H1 (cell line): ENCODE data around the gene EID1. TPM values are rescaled to one million over a fixed set of nuclear protein-coding genes. Genes with fewer than 3 reads are reported as not detected.

Experiments
- CTCF ChIA-PET: fragments of 300-600 bp; sonication (Branson Sonifier 250); formaldehyde crosslinking; loops from one replicate; lab custom pipeline; 2021; ENCODE audit not compliant: partially characterized antibody; lab: Charles Lee
- POLR2A ChIA-PET: fragments of 300-600 bp; sonication (Branson Sonifier 250); formaldehyde crosslinking; loops from one replicate; lab custom pipeline; 2021; ENCODE audit warnings: inconsistent platforms; ENCODE audit not compliant: partially characterized antibody; lab: Charles Lee
- DNase-seq, 2 experiments: peaks; one replicate each; pipeline versions ENCODE4 v3.0.0 to v3.0.0-alpha.2; 2010 to 2022; ENCODE audit warnings: low spot score in 2 of 2, low read depth in 1 of 2, mixed read lengths in 1 of 2
- FAIRE-seq: peaks from 2 replicates; lab custom pipeline; 2011; peaks lifted over from hg19 to GRCh38; lab: Jason Lieb, UNC
- H2AFZ ChIP-seq: 2 replicates; pipeline ENCODE4 v1.8.1; 2012; ENCODE audit warnings: low read length, inconsistent platforms
- H2AK5ac ChIP-seq: 2 replicates; pipeline ENCODE4 v1.6.1; 2013; ENCODE audit warnings: low read depth, low read length
- H2BK120ac ChIP-seq: replicated peaks from 2 replicates; pipeline ENCODE3; 2013; ENCODE audit warnings: low read depth, low read length, inconsistent platforms
- H2BK12ac ChIP-seq: 2 replicates; pipeline ENCODE4 v1.6.1; 2013; ENCODE audit warnings: low read depth, low read length
- H2BK15ac ChIP-seq: 2 replicates; pipeline ENCODE4 v1.6.1; 2013; ENCODE audit warnings: low read length
- H2BK20ac ChIP-seq: 2 replicates; pipeline ENCODE4 v1.6.1; 2013; ENCODE audit warnings: low read length
- H2BK5ac ChIP-seq: 2 replicates; pipeline ENCODE4 v1.6.1; 2013; ENCODE audit warnings: low read depth, low read length
- H3K14ac ChIP-seq: 2 replicates; pipeline ENCODE4 v1.6.1; 2013; ENCODE audit warnings: inconsistent platforms; ENCODE audit not compliant: insufficient read length
- H3K18ac ChIP-seq: 2 replicates; pipeline ENCODE4 v1.6.1; 2013; ENCODE audit warnings: low read length; ENCODE audit errors: extremely low read depth
- H3K23ac ChIP-seq: 2 replicates; pipeline ENCODE4 v1.6.1; 2013; ENCODE audit warnings: inconsistent platforms; ENCODE audit not compliant: insufficient read length
- H3K23me2 ChIP-seq: 2 replicates; pipeline ENCODE4 v1.6.1; 2013; ENCODE audit warnings: low read depth, low read length
- H3K27ac ChIP-seq: 2 replicates; pipeline ENCODE4 v1.6.1; 2011; ENCODE audit warnings: low read depth, low read length, inconsistent platforms
- H3K27me3 ChIP-seq, 4 experiments: replicated peaks in 1 of 4; 1 replicate in 1 of 4; 2 replicates in 3 of 4; pipeline versions ENCODE4 v1.6.1 to v1.8.1; 2011 to 2013; ENCODE audit warnings: low read length in 3 of 4, mild to moderate bottlenecking in 3 of 4, inconsistent platforms in 2 of 4, mixed read lengths in 2 of 4, moderate library complexity in 1 of 4; ENCODE audit not compliant: control insufficient read depth in 3 of 4, insufficient read depth in 3 of 4; ENCODE audit errors: extremely low read depth in 1 of 4
- H3K36me3 ChIP-seq, 4 experiments: 2 replicates each; pipeline versions ENCODE4 v1.6.1 to v1.8.1; 2011 to 2013; ENCODE audit warnings: mild to moderate bottlenecking in 4 of 4, low read length in 3 of 4, moderate library complexity in 2 of 4, control low read depth in 1 of 4, inconsistent platforms in 1 of 4; ENCODE audit not compliant: insufficient read depth in 4 of 4, control insufficient read depth in 2 of 4
- H3K4ac ChIP-seq: replicated peaks from 2 replicates; pipeline ENCODE3; 2013; ENCODE audit warnings: low read length, low read depth, mixed read lengths, inconsistent platforms; ENCODE audit not compliant: insufficient read length
- H3K4me1 ChIP-seq, 4 experiments: replicated peaks in 1 of 4; 1 replicate in 1 of 4; 2 replicates in 3 of 4; pipeline versions ENCODE4 v1.6.1 to v1.8.1; 2011 to 2013; ENCODE audit warnings: low read length in 3 of 4, inconsistent platforms in 2 of 4, mixed read lengths in 1 of 4; ENCODE audit not compliant: insufficient read depth in 4 of 4, control insufficient read depth in 3 of 4
- H3K4me2 ChIP-seq, 2 experiments: 2 replicates each; pipeline versions ENCODE4 v1.6.1 to v1.8.1; 2011 to 2013; ENCODE audit warnings: low read depth in 2 of 2, low read length in 2 of 2, control low read depth in 1 of 2, inconsistent platforms in 1 of 2, mild to moderate bottlenecking in 1 of 2; ENCODE audit not compliant: insufficient read depth in 1 of 2
- H3K4me3 ChIP-seq, 4 experiments: fragments of 200-600, 300-600 bp in 1 of 4; sonication (generic), shearing (Covaris generic), sonication (Bioruptor Twin) in 1 of 4; 2 replicates each; pipeline versions ENCODE4 v1.5.1 to v1.8.1; 2011 to 2016; ENCODE audit warnings: low read length in 4 of 4, low read depth in 3 of 4, control low read depth in 2 of 4, inconsistent platforms in 2 of 4, mild to moderate bottlenecking in 2 of 4, mixed read lengths in 1 of 4, moderate library complexity in 1 of 4; ENCODE audit not compliant: insufficient read depth in 2 of 4; ENCODE audit errors: extremely low read depth in 1 of 4
- H3K56ac ChIP-seq: replicated peaks from 2 replicates; pipeline ENCODE3; 2013; ENCODE audit warnings: low read depth, mild to moderate bottlenecking, mixed read lengths, low read length, inconsistent platforms; ENCODE audit not compliant: insufficient read length
- H3K79me1 ChIP-seq: 2 replicates; pipeline ENCODE4 v1.6.1; 2013; ENCODE audit warnings: low read depth, low read length, control low read depth
- H3K79me2 ChIP-seq, 2 experiments: 2 replicates each; pipeline versions ENCODE4 v1.6.1 to v1.8.1; 2012 to 2013; ENCODE audit warnings: low read length in 2 of 2, mild to moderate bottlenecking in 2 of 2, inconsistent platforms in 1 of 2; ENCODE audit not compliant: insufficient read depth in 2 of 2, control insufficient read depth in 1 of 2
- H3K9ac ChIP-seq, 4 experiments: replicated peaks in 1 of 4; 1 replicate in 1 of 4; 2 replicates in 3 of 4; pipeline versions ENCODE4 v1.6.1 to v1.8.1; 2011 to 2013; ENCODE audit warnings: low read depth in 3 of 4, low read length in 3 of 4, control low read depth in 2 of 4, mild to moderate bottlenecking in 2 of 4, moderate library complexity in 2 of 4, inconsistent platforms in 1 of 4; ENCODE audit errors: extremely low read depth in 1 of 4
- H3K9me3 ChIP-seq, 2 experiments: 2 replicates each; pipeline versions ENCODE4 v1.6.1 to v1.8.1; 2012 to 2013; ENCODE audit warnings: mild to moderate bottlenecking in 2 of 2, moderate library complexity in 2 of 2, control low read depth in 1 of 2, inconsistent platforms in 1 of 2, low read depth in 1 of 2, low read length in 1 of 2, mixed read lengths in 1 of 2; ENCODE audit not compliant: insufficient read depth in 2 of 2
- H4K20me1 ChIP-seq, 2 experiments: replicated peaks in 1 of 2; 2 replicates each; pipeline versions ENCODE3 to v1.8.1; 2011 to 2013; ENCODE audit warnings: inconsistent platforms in 2 of 2, low read length in 2 of 2, mild to moderate bottlenecking in 1 of 2; ENCODE audit not compliant: insufficient read depth in 2 of 2, control insufficient read depth in 1 of 2
- H4K5ac ChIP-seq: 2 replicates; pipeline ENCODE4 v1.6.1; 2013; ENCODE audit warnings: low read length, low read depth, mixed read lengths, inconsistent platforms; ENCODE audit not compliant: insufficient read length
- H4K8ac ChIP-seq: 2 replicates; pipeline ENCODE4 v1.8.0; 2013; ENCODE audit warnings: mild to moderate bottlenecking, moderate library complexity, low read length, inconsistent platforms; ENCODE audit not compliant: insufficient read depth; ENCODE audit errors: extremely low read depth
- H4K91ac ChIP-seq: replicated peaks from 2 replicates; pipeline ENCODE3; 2013; ENCODE audit warnings: low read length, mixed read lengths, inconsistent platforms; ENCODE audit not compliant: insufficient read length
- BRCA1 ChIP-seq: IDR thresholded peaks from 2 replicates; pipeline ENCODE4 v1.6.1; 2012; ENCODE audit warnings: low read depth, low read length, improper control_type of control experiment
- KDM4A ChIP-seq: IDR thresholded peaks from one replicate; pipeline ENCODE4 v1.7.1; 2012; ENCODE audit warnings: low read depth, mild to moderate bottlenecking, moderate library complexity, low read length, inconsistent platforms; ENCODE audit not compliant: severe bottlenecking
- MAX ChIP-seq: IDR thresholded peaks from 2 replicates; pipeline ENCODE4 v1.6.1; 2012; ENCODE audit warnings: inconsistent platforms
- RXRA ChIP-seq: IDR thresholded peaks from 2 replicates; pipeline ENCODE4 v1.6.1; 2011; ENCODE audit warnings: low read depth, mild to moderate bottlenecking, low read length, moderate library complexity; ENCODE audit not compliant: insufficient read depth
- polyA plus RNA-seq, 7 experiments: library from polyadenylated mRNA; depleted of rRNA in 3 of 7; stranded (reverse) in 5 of 7; unstranded in 2 of 7; fragments of >200 nt in 5 of 7; fragments of 200-250 nt in 2 of 7; gene quantifications; 1 replicate in 5 of 7; 2 replicates in 1 of 7; 4 replicates in 1 of 7; pipeline versions ENCODE4 v1.2.1 to v1.2.3, GENCODE V29; 2011 to 2013; ENCODE audit warnings: missing spikeins in 2 of 7, mixed read lengths in 2 of 7
- total RNA-seq: library from RNA; stranded (reverse); fragmentation: NEBNext Ultra II Directional; extraction: Animal tissue kit (Norgen Biotek cat#: 25700); gene quantifications from 2 replicates; pipeline ENCODE4 v1.2.1, GENCODE V29; 2021
- TF ChIP-seq, protein P1 (sequence below), 3 experiments: IDR thresholded peaks; 1 replicate in 2 of 3; 2 replicates in 1 of 3; pipeline versions ENCODE4 v1.5.1 to v1.6.1; 2011; ENCODE audit warnings: low read length in 3 of 3, mild to moderate bottlenecking in 3 of 3, inconsistent platforms in 2 of 3, low read depth in 1 of 3, moderate library complexity in 1 of 3; ENCODE audit not compliant: insufficient read depth in 1 of 3; ENCODE audit errors: control extremely low read depth in 1 of 3

The EID1 gene
- total and polyA plus RNA-seq, 2 of the 8 experiments (the other 6 are each of a cell fraction or from before 2014, with no cell fraction given), result 101 to 110 TPM

GRCh38 chr15:48828906-48829305, 49.0 kb upstream of the EID1 start:
- Histone ChIP-seq H3K4me3 (no peak overlapping the region), H3K18ac (no peak overlapping the region), H3K27ac (no peak overlapping the region), H3K4me2 (no peak overlapping the region), H2AK5ac (no peak overlapping the region), H3K36me3 (no peaks in the 10 kb centered on the region), H3K56ac (no peak overlapping the region), H2BK20ac (no peak overlapping the region), H2BK15ac (no peak overlapping the region), H4K20me1 (no peaks in the 10 kb centered on the region), H2BK12ac (no peak overlapping the region), H2BK5ac (no peak overlapping the region), H3K79me2 (no peaks in the 10 kb centered on the region), H3K9me3 (no peaks in the 10 kb centered on the region), H4K8ac (no peak overlapping the region), H4K5ac (no peak overlapping the region), H3K9ac (no peak overlapping the region), H3K14ac (no peak overlapping the region), H3K4me1 (peaks cover 0 to under 1% (median 0%) of the 10 kb centered on the region in 4 experiments; a peak in 1 of 7 replicates), H3K27me3 (no peaks in the 10 kb centered on the region), H3K4ac (no peak overlapping the region), H2AFZ (no peak overlapping the region), H3K23ac (no peak overlapping the region), H4K91ac (no peak overlapping the region), H2BK120ac (no peak overlapping the region), H3K23me2 (no peaks in the 10 kb centered on the region), H3K79me1 (no peaks in the 10 kb centered on the region)
- TF ChIP-seq KDM4A (no peak), MAX (no peak), BRCA1 (no peak), RXRA (no peak)
- TF ChIP-seq, protein P1, sequence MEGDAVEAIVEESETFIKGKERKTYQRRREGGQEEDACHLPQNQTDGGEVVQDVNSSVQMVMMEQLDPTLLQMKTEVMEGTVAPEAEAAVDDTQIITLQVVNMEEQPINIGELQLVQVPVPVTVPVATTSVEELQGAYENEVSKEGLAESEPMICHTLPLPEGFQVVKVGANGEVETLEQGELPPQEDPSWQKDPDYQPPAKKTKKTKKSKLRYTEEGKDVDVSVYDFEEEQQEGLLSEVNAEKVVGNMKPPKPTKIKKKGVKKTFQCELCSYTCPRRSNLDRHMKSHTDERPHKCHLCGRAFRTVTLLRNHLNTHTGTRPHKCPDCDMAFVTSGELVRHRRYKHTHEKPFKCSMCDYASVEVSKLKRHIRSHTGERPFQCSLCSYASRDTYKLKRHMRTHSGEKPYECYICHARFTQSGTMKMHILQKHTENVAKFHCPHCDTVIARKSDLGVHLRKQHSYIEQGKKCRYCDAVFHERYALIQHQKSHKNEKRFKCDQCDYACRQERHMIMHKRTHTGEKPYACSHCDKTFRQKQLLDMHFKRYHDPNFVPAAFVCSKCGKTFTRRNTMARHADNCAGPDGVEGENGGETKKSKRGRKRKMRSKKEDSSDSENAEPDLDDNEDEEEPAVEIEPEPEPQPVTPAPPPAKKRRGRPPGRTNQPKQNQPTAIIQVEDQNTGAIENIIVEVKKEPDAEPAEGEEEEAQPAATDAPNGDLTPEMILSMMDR (IDR thresholded peaks at IDR 0.05; ENCODE audit: control extremely low read depth in 1 of 3, insufficient read depth in 1 of 3, low read depth in 1 of 3, low read length in 3 of 3), result no peak
- CTCF ChIA-PET, result interaction anchor here (0.7 kb wide), 1 partner anchor 144 kb away, joined by 3 read pairs; no protein-coding TSS in a partner anchor
- FAIRE-seq (no peak), DNase-seq (no peak)
- POLR2A ChIA-PET, result no interaction called here
